ENCODE results near the gene DIAPH2.

The DIAPH2 gene

GRCh38 chrX:96703816-96704215 is 19.2 kb downstream of the DIAPH2 start:
- POLR2A ChIA-PET, result no interaction called here
- H3K4me1 ChIP-seq (ENCODE audit: control insufficient read depth, insufficient read depth, low read length), result no peaks in the 10 kb centered on the region
- CTCF ChIA-PET, result no interaction called here
- no peaks in the 10 kb centered on the region for H3K36me3 ChIP-seq (ENCODE audit: control insufficient read depth in 2 of 2, insufficient read depth in 1 of 2, low read length in 2 of 2)
- TF ChIP-seq ZFP41 (tag by site-specific recombination; IDR thresholded peaks at IDR 0.05; ENCODE audit: borderline replicate concordance) (no peak), ZNF19 (tag by site-specific recombination; IDR thresholded peaks at IDR 0.05; ENCODE audit: low read depth) (no peak), ZNF223 (tag by site-specific recombination; IDR thresholded peaks at IDR 0.05) (no peak), ZNF658 (tag by site-specific recombination; IDR thresholded peaks at IDR 0.05) (no peak)
- TF ChIP-seq, protein P1, sequence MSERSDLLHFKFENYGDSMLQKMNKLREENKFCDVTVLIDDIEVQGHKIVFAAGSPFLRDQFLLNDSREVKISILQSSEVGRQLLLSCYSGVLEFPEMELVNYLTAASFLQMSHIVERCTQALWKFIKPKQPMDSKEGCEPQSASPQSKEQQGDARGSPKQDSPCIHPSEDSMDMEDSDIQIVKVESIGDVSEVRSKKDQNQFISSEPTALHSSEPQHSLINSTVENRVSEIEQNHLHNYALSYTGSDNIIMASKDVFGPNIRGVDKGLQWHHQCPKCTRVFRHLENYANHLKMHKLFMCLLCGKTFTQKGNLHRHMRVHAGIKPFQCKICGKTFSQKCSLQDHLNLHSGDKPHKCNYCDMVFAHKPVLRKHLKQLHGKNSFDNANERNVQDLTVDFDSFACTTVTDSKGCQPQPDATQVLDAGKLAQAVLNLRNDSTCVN (tag by site-specific recombination; optimal IDR thresholded peaks at IDR 0.05), result no peak
- TF ChIP-seq, protein P2, sequence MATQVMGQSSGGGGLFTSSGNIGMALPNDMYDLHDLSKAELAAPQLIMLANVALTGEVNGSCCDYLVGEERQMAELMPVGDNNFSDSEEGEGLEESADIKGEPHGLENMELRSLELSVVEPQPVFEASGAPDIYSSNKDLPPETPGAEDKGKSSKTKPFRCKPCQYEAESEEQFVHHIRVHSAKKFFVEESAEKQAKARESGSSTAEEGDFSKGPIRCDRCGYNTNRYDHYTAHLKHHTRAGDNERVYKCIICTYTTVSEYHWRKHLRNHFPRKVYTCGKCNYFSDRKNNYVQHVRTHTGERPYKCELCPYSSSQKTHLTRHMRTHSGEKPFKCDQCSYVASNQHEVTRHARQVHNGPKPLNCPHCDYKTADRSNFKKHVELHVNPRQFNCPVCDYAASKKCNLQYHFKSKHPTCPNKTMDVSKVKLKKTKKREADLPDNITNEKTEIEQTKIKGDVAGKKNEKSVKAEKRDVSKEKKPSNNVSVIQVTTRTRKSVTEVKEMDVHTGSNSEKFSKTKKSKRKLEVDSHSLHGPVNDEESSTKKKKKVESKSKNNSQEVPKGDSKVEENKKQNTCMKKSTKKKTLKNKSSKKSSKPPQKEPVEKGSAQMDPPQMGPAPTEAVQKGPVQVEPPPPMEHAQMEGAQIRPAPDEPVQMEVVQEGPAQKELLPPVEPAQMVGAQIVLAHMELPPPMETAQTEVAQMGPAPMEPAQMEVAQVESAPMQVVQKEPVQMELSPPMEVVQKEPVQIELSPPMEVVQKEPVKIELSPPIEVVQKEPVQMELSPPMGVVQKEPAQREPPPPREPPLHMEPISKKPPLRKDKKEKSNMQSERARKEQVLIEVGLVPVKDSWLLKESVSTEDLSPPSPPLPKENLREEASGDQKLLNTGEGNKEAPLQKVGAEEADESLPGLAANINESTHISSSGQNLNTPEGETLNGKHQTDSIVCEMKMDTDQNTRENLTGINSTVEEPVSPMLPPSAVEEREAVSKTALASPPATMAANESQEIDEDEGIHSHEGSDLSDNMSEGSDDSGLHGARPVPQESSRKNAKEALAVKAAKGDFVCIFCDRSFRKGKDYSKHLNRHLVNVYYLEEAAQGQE (tag by site-specific recombination; IDR thresholded peaks at IDR 0.05), result no peak
- H3K27ac ChIP-seq (ENCODE audit: extremely low read depth, low read depth, low read length), result no peak overlapping the region
- H3K4me3 ChIP-seq (ENCODE audit: low read depth, low read length), result no peak overlapping the region
- H3K9me3 ChIP-seq (ENCODE audit: control insufficient read depth, insufficient read depth, low read depth, low read length), result no peaks in the 10 kb centered on the region

GRCh38 chrX:96704629-96705028 is 20.0 kb downstream of the DIAPH2 start:
- Histone ChIP-seq H3K9me3 (ENCODE audit: control insufficient read depth, insufficient read depth, low read depth, low read length) (no peaks in the 10 kb centered on the region), H3K4me3 (ENCODE audit: low read depth, low read length) (no peak overlapping the region), H3K27ac (ENCODE audit: extremely low read depth, low read depth, low read length) (no peak overlapping the region), H3K4me1 (ENCODE audit: control insufficient read depth, insufficient read depth, low read length) (no peaks in the 10 kb centered on the region), H3K36me3 (ENCODE audit: control insufficient read depth in 2 of 2, insufficient read depth in 1 of 2, low read length in 2 of 2) (no peaks in the 10 kb centered on the region)
- no peak for TF ChIP-seq ZNF311 (tag by site-specific recombination; IDR thresholded peaks at IDR 0.05; ENCODE audit: borderline replicate concordance)
- no peak for TF ChIP-seq ZNF792 (tag by site-specific recombination; IDR thresholded peaks at IDR 0.05)
- no peak for TF ChIP-seq WT1 (tag by site-specific recombination; IDR thresholded peaks at IDR 0.05)
- no peak for TF ChIP-seq ZBTB8A (tag by site-specific recombination; IDR thresholded peaks at IDR 0.05)
- TF ChIP-seq ZNF404 (tag by site-specific recombination; IDR thresholded peaks at IDR 0.05), result no peak
- no peak for TF ChIP-seq SETDB1 (IDR thresholded peaks at IDR 0.05; ENCODE audit: insufficient read length, low read length)
- no peak for TF ChIP-seq ZNF610 (tag by site-specific recombination; IDR thresholded peaks at IDR 0.05; ENCODE audit: borderline replicate concordance)
- no peak for TF ChIP-seq ZNF184 (tag by site-specific recombination; IDR thresholded peaks at IDR 0.05)
- TF ChIP-seq ZNF239 (tag by site-specific recombination; IDR thresholded peaks at IDR 0.05), result no peak
- TF ChIP-seq, protein P3, sequence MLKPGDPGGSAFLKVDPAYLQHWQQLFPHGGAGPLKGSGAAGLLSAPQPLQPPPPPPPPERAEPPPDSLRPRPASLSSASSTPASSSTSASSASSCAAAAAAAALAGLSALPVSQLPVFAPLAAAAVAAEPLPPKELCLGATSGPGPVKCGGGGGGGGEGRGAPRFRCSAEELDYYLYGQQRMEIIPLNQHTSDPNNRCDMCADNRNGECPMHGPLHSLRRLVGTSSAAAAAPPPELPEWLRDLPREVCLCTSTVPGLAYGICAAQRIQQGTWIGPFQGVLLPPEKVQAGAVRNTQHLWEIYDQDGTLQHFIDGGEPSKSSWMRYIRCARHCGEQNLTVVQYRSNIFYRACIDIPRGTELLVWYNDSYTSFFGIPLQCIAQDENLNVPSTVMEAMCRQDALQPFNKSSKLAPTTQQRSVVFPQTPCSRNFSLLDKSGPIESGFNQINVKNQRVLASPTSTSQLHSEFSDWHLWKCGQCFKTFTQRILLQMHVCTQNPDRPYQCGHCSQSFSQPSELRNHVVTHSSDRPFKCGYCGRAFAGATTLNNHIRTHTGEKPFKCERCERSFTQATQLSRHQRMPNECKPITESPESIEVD (tag by site-specific recombination; IDR thresholded peaks at IDR 0.05), result no peak
- no peak for TF ChIP-seq OVOL3 (tag by site-specific recombination; IDR thresholded peaks at IDR 0.05)
- no peak for TF ChIP-seq ZNF596 (tag by site-specific recombination; IDR thresholded peaks at IDR 0.05)
- TF ChIP-seq ZNF837 (tag by site-specific recombination; IDR thresholded peaks at IDR 0.05), result no peak
- no peak for TF ChIP-seq ZSCAN23 (tag by site-specific recombination; IDR thresholded peaks at IDR 0.05)
- TF ChIP-seq ZNF514 (tag by site-specific recombination; IDR thresholded peaks at IDR 0.05), result no peak
- no peak for TF ChIP-seq ZNF777 (tag by site-specific recombination; IDR thresholded peaks at IDR 0.05; ENCODE audit: borderline replicate concordance)
- TF ChIP-seq FEZF1 (tag by site-specific recombination; IDR thresholded peaks at IDR 0.05), result no peak
- no peak for TF ChIP-seq ZNF585B (tag by site-specific recombination; IDR thresholded peaks at IDR 0.05)
- no peak for TF ChIP-seq ZNF654 (tag by site-specific recombination; IDR thresholded peaks at IDR 0.05; ENCODE audit: low read depth)
- TF ChIP-seq ZNF416 (tag by site-specific recombination; IDR thresholded peaks at IDR 0.05), result no peak
- ChIA-PET CTCF (no interaction called here), POLR2A (no interaction called here)

All from HEK293 (cell line).